ENCODE data around the gene PEAR1. TPM values are rescaled to one million over a fixed set of nuclear protein-coding genes. Genes with fewer than 3 reads are reported as not detected.

PEAR1 gene
- total RNA-seq, 1 experiment from 2014 or later, result 0.23 TPM

GRCh38 chr1:156900896-156901589 is 7.5 kb downstream of the PEAR1 start:
- DNase-seq (ENCODE audit: low read depth), result no peak

DNA sequence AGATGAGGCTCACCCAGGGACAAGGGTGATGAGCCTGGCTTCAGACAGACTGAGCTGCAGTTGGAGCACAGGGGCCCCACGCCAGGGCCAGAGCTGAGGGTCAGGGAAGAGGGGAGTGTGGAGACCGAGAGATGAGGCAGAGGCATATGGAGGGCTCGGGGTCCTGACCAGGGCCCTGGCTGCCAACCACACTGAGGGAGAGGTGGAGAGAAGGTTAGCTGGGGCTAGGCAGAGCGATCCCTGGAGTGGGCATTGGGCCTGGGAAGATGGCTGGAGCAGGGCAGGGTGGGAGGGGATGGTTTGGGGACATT is 8.0 kb downstream of the PEAR1 start:
- no peak for DNase-seq (ENCODE audit: low read depth)

- no peak for DNase-seq (ENCODE audit: low read depth)
These were observed 8.7 kb downstream of the PEAR1 start for GRCh38 chr1:156901966-156902915.

GRCh38 chr1:156903328-156904091 is 10.0 kb downstream of the PEAR1 start:
- DNase-seq (ENCODE audit: low read depth), result no peak

GRCh38 chr1:156904187-156904959 is 10.9 kb downstream of the PEAR1 start:
- DNase-seq (ENCODE audit: low read depth), result no peak

DNA sequence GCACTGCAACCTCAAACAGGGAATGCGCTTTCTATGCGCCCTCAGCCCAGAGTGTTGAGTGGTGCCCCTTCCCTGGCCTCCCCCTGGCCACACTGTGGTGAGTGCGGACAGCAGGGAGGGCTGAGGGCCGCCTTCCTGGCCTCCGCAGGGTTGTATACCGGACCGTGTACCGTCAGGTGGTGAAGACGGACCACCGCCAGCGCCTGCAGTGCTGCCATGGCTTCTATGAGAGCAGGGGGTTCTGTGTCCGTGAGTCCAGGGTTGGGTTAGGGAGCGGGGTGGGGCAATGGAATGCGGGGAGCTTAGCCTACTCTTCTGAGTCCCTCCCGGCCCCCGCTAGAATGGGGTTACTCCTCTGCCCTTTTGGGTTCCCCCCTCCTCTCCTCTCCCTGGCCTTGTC is 11.7 kb downstream of the PEAR1 start:
- no peak for DNase-seq (ENCODE audit: low read depth)

DNA sequence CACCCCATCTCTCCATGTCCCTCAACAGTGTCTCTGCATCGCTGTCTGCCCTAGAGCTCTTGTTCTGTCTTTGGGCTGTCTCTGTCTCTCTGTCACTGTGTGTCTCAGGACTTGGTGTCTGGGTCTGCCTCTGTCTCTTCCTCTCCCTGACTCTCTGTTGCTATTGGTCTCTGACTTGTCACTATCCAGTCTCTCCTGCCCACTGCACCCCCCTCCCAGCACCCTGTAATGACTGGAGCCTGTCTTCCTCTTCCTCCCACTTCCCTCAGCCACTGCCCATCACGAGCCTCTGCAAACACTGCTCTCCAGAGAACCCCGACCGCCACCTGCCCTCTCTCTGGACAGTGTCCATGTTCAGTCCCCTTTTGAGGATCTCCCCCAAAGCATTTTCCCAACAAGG is 12.1 kb downstream of the PEAR1 start:
- no peak for DNase-seq (ENCODE audit: low read depth)

DNA sequence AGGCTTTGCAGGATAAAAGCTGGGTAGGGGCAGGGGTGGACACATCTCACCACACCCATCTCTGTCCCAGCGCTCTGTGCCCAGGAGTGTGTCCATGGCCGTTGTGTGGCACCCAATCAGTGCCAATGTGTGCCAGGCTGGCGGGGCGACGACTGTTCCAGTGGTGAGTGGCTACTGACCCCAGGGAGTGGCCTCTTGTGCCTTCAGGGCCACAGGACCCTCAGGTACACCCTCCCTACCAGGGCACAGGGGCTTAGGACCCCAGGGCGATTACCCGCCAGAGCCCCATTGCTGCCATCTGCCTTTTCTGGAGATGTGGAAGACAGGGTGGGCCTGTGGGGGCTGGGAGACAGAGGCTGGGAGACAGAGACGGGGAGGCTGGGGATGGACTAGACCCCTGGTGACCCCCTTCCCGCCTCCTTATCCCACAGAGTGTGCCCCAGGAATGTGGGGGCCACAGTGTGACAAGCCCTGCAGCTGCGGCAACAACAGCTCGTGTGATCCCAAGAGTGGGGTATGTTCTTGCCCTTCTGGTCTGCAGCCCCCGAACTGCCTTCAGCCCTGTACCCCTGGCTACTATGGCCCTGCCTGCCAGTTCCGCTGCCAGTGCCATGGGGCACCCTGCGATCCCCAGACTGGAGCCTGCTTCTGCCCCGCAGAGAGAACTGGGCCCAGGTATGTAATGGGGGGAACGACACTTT is 12.8 kb downstream of the PEAR1 start:
- no peak for DNase-seq (ENCODE audit: low read depth)

DNA sequence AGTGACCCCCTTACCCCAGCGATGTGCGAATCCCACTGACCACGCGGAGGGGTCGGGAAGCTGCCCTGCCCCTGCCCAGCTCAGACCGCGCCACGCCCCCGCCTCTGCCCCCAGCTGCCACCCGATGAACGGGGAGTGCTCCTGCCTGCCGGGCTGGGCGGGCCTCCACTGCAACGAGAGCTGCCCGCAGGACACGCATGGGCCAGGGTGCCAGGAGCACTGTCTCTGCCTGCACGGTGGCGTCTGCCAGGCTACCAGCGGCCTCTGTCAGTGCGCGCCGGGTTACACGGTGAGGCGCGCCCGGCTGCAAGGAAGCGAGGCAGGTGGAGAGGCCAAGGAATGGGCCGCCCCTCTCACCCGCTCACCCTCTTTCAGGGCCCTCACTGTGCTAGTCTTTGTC is 15.0 kb downstream of the PEAR1 start:
- no peak for DNase-seq (ENCODE audit: low read depth)

GRCh38 chr1:156908955-156909354 is 15.4 kb downstream of the PEAR1 start:
- no peak for DNase-seq (ENCODE audit: low read depth)

DNA sequence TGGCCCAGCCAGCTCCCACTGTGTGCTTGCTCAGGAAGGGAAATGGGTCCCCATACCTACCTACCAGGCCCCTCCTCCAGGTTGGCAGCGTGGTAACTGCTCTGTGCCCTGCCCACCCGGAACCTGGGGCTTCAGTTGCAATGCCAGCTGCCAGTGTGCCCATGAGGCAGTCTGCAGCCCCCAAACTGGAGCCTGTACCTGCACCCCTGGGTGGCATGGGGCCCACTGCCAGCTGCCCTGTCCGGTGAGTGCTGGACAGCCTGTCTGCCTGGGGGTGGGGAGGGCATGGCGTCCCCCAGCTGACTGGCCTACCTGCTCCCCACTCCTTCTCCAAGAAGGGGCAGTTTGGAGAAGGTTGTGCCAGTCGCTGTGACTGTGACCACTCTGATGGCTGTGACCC is 16.2 kb downstream of the PEAR1 start:
- no peak for DNase-seq (ENCODE audit: low read depth)

DNA sequence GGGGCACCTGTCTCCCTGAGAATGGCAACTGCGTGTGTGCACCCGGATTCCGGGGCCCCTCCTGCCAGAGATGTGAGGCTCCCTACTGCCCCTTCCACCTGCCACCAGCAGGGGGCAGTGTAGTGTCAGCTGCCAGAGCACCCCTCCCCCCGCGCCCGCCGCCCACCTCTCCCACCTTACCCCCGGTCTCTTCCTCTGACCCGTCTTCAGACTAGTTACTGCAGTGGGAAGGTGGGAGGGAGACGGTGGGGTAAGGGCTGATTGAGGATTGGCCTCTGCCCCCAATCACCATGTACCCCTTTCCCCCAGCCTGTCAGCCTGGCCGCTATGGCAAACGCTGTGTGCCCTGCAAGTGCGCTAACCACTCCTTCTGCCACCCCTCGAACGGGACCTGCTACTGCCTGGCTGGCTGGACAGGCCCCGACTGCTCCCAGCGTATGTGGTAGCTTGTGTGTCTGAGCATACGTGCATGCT is 16.8 kb downstream of the PEAR1 start:
- DNase-seq (ENCODE audit: low read depth), result no peak

DNA sequence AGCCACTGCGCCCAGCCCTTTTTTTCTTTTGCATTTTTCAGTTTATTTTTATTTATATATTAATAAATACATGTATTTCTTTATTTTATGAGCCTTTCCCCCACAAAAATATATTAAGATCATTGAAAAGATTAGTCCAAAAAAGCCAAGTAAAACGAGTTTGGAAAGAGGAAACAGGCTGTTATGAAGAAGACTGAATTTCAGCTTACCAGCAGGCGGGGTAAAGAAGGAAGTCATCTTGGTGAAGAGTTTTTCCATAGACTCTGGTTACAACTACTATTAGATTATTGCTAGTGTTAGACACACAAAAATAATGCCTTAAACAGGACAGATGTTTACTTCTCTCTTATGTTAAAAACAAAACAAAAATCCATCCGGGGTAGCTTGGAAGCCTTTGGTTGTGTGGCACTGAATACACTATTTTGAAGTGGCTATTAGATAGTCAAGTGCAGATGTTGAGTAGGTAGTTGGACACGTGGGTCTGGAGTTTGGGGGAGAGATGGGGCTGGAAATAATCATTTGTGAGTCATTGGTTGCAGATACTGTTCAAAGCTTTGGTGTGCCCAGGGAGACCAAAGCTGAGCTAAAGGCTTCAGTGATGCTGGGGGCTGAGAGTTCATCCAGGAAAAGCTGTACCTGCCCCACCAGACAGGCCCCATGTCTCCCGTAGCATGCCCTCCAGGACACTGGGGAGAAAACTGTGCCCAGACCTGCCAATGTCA is 18.2 kb downstream of the PEAR1 start:
- DNase-seq (ENCODE audit: low read depth), result no peak

- DNase-seq (ENCODE audit: low read depth), result no peak
These were observed 18.8 kb downstream of the PEAR1 start for GRCh38 chr1:156912310-156912709.

DNA sequence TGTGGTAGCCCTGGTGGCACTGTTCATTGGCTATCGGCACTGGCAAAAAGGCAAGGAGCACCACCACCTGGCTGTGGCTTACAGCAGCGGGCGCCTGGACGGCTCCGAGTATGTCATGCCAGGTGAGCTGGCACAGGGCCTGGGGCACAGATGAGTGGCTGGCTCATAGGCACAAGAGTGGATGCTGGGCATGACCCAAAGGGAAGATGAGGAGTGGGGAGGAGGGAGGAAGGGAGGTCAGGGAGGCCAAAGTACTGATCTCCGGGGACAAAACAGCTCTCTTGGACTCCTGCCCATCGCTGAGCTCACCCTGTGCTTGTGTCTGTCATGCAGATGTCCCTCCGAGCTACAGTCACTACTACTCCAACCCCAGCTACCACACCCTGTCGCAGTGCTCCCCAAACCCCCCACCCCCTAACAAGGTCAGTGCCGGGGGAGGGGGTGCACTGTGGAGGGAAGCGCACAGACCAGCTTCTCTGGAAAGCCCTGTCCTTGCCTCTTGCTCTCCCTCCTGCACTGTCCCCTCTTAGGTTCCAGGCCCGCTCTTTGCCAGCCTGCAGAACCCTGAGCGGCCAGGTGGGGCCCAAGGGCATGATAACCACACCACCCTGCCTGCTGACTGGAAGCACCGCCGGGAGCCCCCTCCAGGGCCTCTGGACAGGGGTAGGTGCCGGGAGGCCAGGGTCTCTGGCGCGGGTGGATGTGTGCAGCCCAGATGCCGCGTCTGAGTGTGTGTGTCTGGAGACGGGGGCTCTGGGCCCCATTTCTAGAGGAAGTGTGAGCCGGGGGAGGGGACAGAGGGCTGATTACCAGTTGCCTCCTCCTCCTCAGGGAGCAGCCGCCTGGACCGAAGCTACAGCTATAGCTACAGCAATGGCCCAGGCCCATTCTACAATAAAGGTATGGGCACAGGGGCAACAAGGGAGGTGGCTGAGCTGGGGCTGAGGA is 19.6 kb downstream of the PEAR1 start:
- DNase-seq (ENCODE audit: low read depth), result no peak

DNA sequence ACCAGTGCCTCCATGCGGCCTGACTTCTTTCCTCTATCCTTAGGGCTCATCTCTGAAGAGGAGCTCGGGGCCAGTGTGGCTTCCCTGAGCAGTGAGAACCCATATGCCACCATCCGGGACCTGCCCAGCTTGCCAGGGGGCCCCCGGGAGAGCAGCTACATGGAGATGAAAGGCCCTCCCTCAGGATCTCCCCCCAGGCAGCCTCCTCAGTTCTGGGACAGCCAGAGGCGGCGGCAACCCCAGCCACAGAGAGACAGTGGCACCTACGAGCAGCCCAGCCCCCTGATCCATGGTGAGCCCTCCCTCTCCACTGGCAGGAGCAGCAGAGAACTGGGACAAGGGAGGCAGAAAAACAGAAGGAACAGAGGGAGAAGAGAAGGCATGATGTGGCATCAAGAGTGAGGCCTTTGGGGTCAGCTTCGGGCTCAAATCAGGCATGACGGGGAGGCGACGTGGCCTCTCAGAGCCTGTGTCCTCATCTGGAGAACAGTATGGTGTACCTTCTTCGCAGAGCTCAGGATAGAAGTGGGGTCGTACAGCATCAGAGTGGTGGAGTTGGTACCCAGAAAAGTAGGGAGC is 20.4 kb downstream of the PEAR1 start:
- DNase-seq (ENCODE audit: low read depth), result no peak

DNA sequence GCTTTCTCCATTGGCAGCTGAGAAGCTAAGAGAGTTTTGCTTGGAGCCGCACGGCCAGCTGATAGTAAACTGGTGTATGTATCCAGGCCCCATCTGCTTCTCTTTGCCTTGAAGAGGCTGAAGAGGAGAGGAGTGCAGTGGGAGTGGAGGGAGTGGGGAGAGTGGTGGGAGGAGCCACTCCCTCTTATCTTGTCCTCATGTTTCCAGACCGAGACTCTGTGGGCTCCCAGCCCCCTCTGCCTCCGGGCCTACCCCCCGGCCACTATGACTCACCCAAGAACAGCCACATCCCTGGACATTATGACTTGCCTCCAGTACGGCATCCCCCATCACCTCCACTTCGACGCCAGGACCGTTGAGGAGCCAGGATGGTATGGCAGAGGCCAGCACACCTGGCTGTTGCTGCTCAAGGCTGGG is 20.9 kb downstream of the PEAR1 start:
- no peak for DNase-seq (ENCODE audit: low read depth)

- DNase-seq (ENCODE audit: low read depth), result peak; percentile 56
These were observed 26.9 kb downstream of the PEAR1 start, which contains the start of gene LRRC71 for GRCh38 chr1:156920233-156921052. Gene LRRC71 (plus strand): TSS chr1:156920632. CDS start chr1:156920804, 172 bp downstream.
